Neural crest cell (in vitro differentiated cells): ENCODE measurements around the gene TM9SF3. TPM values are rescaled to one million over a fixed set of nuclear protein-coding genes. Genes with fewer than 3 reads are reported as not detected.

Experiments
- DNase-seq: peaks from one replicate; pipeline ENCODE4 v3.0.0; 2021; ENCODE audit warnings: low read depth, mixed read lengths, low spot score
- H3K27ac Mint-ChIP-seq: one replicate; pipeline ENCODE4 v1.8.0; 2021; ENCODE audit warnings: mild to moderate bottlenecking, mixed read lengths; ENCODE audit not compliant: unreplicated experiment
- H3K27me3 Mint-ChIP-seq: 2 replicates; pipeline ENCODE4 v1.8.0; 2021; ENCODE audit warnings: low read depth, mild to moderate bottlenecking, mixed read lengths
- H3K36me3 Mint-ChIP-seq: 2 replicates; pipeline ENCODE4 v1.8.0; 2021; ENCODE audit warnings: low read depth, mild to moderate bottlenecking, mixed read lengths
- H3K4me1 Mint-ChIP-seq: 2 replicates; pipeline ENCODE4 v1.8.0; 2021; ENCODE audit warnings: mixed read lengths
- H3K4me3 Mint-ChIP-seq: one replicate; pipeline ENCODE4 v1.8.0; 2021; ENCODE audit warnings: mild to moderate bottlenecking, mixed read lengths
- H3K9me3 Mint-ChIP-seq: 2 replicates; pipeline ENCODE4 v1.8.0; 2021; ENCODE audit warnings: mixed read lengths
- total RNA-seq: library from RNA; stranded (reverse); gene quantifications from 2 replicates; pipeline ENCODE4 v1.2.1, GENCODE V29; 2021
- TF ChIP-seq, protein P1 (sequence below): fragments of 200-600 bp; sonication (generic); conservative IDR thresholded peaks from 2 replicates; pipeline ENCODE4 v1.5.0; 2021; ENCODE audit warnings: antibody characterized with exemption, mild to moderate bottlenecking

Gene TM9SF3
- total RNA-seq, 1 donor from 2014 or later: 110 TPM

DNA sequence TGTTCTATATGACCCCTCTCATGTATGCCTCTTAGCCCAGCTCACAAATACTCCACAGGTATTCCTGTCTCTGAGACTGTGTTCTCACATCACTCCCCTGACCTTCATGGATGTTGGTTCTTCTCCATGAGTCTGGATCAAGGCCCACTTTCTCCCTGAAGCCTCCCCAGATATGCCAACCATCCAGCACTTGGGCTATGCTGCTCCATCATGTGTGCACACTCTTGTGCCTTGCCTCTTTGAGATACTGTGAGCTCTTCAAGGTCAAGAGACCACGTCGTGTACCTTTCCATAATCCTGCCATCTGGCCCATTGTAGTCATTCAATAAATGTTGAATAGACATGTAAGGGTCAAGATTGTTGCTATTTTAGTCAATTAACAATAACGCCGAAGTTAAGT is 30.1 kb upstream of the TM9SF3 start:
- Mint-ChIP-seq H3K27ac (no peak overlapping the region), H3K36me3 (no peaks in the 10 kb centered on the region), H3K27me3 (no peaks in the 10 kb centered on the region), H3K4me3 (no peak overlapping the region), H3K9me3 (no peaks in the 10 kb centered on the region), H3K4me1 (peaks cover 13% of the 10 kb centered on the region)
- TF ChIP-seq, protein P1, sequence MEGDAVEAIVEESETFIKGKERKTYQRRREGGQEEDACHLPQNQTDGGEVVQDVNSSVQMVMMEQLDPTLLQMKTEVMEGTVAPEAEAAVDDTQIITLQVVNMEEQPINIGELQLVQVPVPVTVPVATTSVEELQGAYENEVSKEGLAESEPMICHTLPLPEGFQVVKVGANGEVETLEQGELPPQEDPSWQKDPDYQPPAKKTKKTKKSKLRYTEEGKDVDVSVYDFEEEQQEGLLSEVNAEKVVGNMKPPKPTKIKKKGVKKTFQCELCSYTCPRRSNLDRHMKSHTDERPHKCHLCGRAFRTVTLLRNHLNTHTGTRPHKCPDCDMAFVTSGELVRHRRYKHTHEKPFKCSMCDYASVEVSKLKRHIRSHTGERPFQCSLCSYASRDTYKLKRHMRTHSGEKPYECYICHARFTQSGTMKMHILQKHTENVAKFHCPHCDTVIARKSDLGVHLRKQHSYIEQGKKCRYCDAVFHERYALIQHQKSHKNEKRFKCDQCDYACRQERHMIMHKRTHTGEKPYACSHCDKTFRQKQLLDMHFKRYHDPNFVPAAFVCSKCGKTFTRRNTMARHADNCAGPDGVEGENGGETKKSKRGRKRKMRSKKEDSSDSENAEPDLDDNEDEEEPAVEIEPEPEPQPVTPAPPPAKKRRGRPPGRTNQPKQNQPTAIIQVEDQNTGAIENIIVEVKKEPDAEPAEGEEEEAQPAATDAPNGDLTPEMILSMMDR: no peak
- no peak for DNase-seq

DNA sequence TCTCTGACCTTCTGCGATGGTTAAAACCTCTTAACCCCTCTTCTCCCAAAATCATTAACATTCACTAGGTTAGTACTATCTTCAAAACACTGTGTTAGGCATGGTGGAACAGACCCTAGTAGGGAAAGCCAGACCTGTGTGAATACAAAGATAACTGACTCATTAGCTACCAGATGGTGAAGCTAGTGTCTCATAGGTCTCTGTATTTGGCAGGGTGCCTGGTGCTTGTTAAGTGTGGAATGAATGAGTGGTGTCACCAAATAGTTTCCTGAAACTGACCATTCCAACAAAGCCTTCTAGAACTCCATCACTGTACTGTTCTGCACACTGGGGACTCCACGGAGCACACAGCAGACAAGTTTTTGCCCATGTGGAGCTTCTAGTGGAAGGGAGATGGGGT is 27.7 kb upstream of the TM9SF3 start:
- no peak overlapping the region for H3K4me3 Mint-ChIP-seq
- no peaks in the 10 kb centered on the region for H3K9me3 Mint-ChIP-seq
- no peak overlapping the region for H3K27ac Mint-ChIP-seq
- TF ChIP-seq, protein P1: no peak
- no peak for DNase-seq
- no peaks in the 10 kb centered on the region for H3K36me3 Mint-ChIP-seq
- H3K4me1 Mint-ChIP-seq: peaks cover 17% of the 10 kb centered on the region
- no peaks in the 10 kb centered on the region for H3K27me3 Mint-ChIP-seq

DNA sequence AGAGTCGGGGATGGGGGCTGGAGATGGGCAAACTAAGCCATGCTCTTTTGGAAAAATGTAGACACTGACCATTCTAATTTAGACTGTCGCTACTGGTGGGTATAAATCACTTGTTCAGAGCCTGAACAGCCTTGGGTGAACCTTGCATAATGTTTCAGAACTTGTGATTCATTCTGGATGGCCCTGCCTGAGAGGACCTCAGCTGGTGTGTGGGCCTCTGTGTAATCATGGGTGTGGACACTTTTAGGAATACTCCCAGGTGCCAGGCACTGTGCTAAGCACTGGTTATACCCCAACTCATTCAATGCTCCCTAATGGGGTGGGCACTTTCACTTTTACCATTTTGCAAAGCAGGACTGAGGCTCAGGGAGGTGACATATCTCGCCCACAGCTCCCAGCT is 26.8 kb upstream of the TM9SF3 start:
- Mint-ChIP-seq H3K9me3 (no peaks in the 10 kb centered on the region), H3K4me1 (peaks cover 24% of the 10 kb centered on the region), H3K27me3 (no peaks in the 10 kb centered on the region), H3K4me3 (no peak overlapping the region), H3K36me3 (no peaks in the 10 kb centered on the region), H3K27ac (no peak overlapping the region)
- no peak for DNase-seq
- TF ChIP-seq, protein P1: no peak

DNA sequence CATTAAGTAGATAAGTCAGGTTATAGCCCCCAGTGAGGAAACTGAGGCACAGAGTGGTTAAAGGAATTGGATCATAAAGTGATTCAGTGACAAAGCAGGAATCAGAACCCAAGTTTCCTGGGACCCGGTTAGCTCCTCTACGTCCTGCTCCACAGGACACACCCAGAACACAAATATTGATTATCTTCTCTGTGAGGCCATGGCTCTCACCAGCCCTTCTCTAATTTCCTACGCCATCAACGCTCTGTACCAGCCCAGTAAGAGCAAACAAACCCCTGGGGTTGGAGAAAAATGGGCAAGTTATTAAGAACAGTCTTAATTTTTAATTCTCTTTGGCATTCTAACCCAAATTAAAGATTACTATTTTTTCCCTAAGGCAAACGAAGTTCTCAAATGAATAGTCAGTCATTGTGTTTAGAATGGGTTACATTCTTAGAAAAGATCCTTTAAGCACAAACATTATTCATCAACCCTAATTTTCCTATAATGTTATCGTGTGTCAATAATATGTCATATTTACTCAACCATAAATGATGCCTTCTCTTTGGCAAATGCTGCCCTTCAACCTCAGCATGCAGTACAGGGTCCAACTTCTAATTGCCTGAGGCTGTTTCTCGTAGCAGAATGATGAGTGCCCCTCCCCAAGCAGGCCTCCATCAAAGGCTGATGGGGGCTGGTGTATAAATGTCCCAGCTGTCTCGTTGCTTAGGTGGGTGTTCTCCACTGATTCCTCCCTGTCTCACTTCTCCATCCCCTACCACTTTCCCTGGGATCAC is 25.4 kb upstream of the TM9SF3 start:
- no peak overlapping the region for H3K27ac Mint-ChIP-seq
- H3K27me3 Mint-ChIP-seq: peaks cover 4% of the 10 kb centered on the region
- no peaks in the 10 kb centered on the region for H3K36me3 Mint-ChIP-seq
- DNase-seq: no peak
- no peak overlapping the region for H3K4me3 Mint-ChIP-seq
- TF ChIP-seq, protein P1: no peak
- peaks cover 21% of the 10 kb centered on the region for H3K4me1 Mint-ChIP-seq
- H3K9me3 Mint-ChIP-seq: no peaks in the 10 kb centered on the region

DNA sequence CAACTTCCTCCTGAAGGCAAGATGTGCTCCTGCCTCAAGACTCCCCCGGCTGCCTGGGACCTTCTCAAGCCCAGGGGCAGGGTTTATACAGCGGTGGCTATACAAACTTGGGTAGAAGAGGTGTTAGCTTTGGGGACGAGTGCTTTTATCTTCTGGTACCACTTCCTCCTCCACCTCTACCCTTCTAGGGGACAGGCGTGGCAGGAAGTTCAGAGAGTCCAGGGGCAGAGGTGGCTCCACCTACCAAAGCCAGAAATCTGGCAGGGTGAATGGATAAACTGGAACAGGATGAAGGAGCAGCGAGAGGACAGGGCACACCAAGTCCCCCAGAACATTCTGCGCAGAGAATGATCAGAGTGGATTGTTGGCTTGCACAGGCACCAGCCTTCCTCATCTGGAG is 24.0 kb upstream of the TM9SF3 start:
- Mint-ChIP-seq H3K27me3 (peaks cover 4% of the 10 kb centered on the region), H3K36me3 (no peaks in the 10 kb centered on the region), H3K9me3 (no peaks in the 10 kb centered on the region), H3K4me1 (peaks cover 20% of the 10 kb centered on the region), H3K27ac (no peak overlapping the region), H3K4me3 (no peak overlapping the region)
- TF ChIP-seq, protein P1: no peak
- no peak for DNase-seq
